HG03060 (cell line): ENCODE data around the gene PPP1R37.

Experiments used
- ATAC-seq: cut with Tn5 transposase; IDR thresholded peaks from one replicate; pipeline ENCODE4 v1.9.1; 2021; ENCODE audit warnings: low read depth, moderate number of reproducible peaks; ENCODE audit not compliant: unreplicated experiment

PPP1R37 gene

GRCh38 chr19:45070861-45071544 is 22.0 kb upstream of the PPP1R37 start:
- no peak for ATAC-seq

- no peak for ATAC-seq
Observed at GRCh38 chr19:45071545-45071938, 21.4 kb upstream of the PPP1R37 start.

DNA sequence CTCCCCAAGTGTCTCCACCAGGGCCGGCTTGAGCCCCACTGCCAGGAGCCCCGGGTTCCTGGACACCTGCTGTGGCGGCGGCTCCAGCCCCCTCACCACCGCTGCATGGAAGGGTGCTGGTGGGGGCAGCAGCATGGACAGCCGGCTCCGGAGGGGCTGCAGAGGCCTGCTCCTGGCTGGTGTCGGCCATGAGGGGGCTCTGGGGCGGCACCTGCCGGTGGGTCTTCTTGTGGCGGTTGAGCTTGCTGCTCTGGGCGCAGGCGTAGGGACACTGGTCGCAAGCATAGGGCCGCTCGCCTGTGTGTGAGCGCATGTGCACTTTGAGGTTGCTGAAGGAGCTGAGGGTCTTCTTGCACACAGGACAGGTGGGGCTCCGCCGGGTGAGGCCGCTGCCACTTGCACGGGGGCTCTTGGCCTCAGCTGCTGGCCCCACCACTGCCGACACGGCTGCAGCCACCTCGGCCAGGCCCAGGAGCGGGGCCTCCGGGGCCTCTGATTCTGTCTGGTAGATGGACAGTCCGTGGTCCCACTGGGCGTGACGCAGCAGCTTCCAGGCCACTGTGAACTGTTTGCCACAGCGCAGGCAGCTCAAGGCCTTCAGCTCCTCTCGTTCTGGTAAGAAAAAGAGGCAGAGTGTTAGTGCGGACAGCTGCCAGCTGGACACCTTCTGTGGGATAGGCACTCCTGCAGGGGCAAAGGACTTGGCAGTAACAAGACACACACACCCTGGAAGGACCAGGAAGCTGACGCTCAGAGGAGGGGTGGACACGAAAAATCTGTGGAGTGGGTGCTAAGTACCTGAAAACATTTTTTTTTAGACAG is 20.8 kb upstream of the PPP1R37 start:
- no peak for ATAC-seq

- no peak for ATAC-seq
Observed at GRCh38 chr19:45074744-45075300, 18.2 kb upstream of the PPP1R37 start.

DNA sequence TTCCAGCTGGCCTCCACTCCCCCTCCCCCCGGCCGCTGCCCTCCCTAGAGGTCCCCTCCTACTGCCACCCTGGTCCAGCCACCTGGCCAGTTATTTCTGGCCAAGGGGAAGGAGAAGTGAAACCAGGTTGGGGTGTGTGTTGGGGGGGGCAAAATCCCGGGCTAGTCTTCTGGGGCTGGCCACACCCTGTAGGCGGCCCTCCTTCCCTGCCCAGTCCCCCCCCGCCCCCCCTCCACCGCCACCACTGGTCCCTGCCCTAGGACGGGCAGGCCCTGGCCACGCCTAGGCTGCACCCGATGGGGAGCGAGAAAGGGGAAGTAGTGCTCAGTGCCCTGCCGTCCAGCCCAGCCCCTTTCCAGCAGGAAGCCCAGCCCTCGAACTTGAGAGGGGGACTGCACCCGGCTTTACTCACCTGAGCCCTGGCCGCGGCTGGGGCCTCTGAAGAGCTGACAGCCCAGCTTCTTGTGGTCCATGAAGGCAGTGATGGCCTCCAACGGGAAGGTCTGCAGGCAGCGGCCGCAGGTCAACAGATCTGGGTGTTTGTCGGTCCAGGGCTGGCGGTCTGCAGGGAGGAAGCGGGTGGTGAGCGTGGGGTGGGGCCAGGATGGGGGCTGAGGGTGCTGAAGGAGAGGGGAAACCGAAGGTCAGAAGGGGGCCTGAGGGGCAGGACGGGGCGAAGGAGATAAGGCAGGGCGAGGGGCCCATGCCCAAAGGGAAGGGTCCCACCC is 17.5 kb upstream of the PPP1R37 start:
- peak; percentile 39 for ATAC-seq

DNA sequence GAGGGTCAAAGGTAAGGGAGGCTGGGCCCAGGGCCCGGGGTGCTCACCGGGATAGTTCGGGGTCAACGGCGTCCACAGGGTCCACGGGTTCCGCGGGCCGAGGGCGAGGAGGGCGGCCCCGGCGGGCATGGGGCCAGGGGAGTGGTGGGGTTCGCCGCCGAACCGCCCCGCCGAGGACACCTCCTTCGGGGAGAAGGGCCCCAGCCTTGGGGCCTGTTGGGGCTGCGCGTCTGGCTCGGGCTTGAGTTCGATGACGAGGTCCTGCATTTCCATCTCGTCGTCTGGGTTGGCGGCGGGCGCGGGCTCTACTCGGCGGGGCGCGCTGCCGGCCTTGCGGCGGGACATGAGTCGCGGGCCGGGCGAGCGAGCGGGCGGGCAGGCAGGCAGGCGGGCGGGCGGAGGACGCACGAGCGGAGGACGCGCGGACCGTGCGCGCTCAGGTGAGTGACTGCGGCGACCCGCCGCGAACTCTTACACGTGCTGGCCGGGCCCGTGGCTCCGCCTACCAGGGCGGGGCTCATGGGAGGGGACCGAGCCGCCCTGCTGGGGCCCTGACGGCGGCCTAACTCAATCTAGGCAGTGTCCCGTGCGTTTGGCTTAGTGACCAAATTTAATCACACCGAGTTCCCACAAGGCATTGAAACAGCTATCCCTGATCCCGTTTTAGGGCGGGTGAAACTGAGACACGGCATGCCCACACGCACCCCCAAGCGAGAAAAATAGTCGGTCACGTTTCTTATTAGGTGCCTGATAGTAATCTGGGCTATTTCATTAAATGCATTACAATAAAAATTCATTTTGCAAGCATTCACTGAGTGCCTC is 16.7 kb upstream of the PPP1R37 start, which contains the start of gene ZNF296:
Gene ZNF296, minus strand, starts transcription at position 450 of the 822 bp plus-strand sequence. Its CDS starts 105 bp downstream, at position 345.
- ATAC-seq = no peak

- no peak for ATAC-seq
Observed at GRCh38 chr19:45076851-45077730, 15.9 kb upstream of the PPP1R37 start.

DNA sequence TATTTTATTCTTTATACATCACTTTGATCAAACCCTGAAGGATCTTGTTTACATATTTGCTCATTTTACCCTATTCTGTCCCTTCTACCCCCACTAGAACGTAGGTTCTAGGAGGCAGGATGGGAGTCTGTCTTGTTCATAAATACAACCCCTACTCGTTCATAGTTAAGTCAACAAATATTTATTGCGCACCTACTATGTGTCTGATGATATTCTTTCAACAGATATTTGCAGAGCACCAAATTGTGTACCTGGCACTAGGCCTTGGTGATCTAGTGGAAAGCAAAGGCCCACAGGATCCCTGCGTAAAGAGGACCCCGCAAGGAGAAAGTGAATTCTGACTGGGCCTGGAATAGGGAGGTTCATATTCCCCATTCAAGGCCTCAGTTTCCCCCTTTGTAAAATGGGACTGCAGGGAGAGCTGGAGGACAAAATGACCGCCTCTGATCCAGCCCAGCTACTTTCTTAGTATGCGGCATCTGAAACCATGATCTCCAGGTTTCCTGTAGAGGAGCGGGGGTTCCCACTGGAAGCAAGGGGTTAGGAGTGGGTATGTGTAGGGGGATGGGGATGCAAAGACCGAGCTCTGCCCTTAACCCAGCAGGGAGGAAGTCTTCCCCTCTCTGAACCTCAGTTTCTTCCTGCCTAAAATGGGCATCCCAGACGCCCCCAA is 14.5 kb upstream of the PPP1R37 start:
- no peak for ATAC-seq

DNA sequence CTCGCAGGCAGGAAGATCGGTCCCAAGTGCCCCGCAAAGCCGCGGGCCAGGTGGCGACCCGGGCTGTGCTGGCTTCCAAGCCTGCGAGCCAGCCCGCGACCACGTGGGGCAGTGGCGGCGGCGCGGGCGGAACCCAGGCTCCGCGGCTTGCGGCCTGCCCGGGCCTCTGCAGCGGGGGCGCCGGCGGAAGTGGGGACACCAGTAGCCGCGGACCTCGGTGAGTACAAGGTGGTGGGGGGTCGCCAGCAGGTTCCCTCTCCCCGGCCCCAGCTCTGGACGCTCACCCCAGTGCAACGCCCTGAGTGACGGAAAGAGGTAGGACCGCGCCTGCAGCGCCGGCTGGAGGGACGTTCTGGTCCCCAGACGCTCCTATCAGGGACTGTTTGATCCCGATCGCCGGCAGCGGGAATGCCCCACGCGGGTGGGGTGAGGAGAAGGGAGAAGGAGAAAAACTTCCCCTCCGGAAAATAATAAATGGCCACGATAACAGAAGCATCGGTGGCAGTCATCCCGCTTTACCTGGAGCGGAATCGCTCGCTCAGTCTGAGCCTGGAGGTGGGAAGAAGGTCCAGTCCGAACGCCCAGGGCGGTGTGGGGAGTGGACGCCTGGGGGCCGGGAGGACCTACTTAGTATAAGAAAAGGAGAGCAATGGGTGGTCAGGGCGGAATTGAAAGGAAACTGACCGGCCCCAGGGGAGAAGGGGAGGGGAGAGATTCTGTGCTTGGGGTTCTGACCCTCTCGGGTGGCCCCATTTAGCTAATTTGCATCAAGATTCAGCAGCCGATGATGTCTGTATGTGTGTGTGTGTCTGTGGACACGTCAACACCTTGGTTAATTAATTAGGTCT is 13.7 kb upstream of the PPP1R37 start, which contains the start of gene GEMIN7:
Gene GEMIN7, plus strand, starts transcription at position 198 of the 848 bp plus-strand sequence. CDS start 10,855 bp downstream, outside the sequence.
- ATAC-seq = no peak

GRCh38 chr19:45079911-45080370 is 13.0 kb upstream of the PPP1R37 start:
- no peak for ATAC-seq

DNA sequence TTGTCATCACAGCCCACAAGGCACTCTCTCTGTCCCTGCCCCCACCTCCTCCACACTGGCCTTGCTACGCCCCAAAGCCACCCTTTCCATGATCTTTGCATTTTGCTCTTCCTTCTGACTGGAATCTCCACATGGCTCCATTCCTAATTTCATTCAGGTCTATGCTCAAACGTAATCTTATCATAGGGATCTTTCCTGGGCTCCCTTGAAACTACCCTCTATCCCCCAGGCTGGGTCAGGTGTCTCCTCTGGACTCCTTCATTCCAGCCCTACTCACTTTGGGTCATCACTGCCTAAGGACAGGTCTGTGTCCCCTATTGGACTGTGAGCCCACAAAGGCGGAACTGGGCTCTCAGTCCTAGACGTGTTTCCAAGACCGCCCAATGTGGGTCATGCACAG is 10.8 kb upstream of the PPP1R37 start:
- ATAC-seq = no peak

DNA sequence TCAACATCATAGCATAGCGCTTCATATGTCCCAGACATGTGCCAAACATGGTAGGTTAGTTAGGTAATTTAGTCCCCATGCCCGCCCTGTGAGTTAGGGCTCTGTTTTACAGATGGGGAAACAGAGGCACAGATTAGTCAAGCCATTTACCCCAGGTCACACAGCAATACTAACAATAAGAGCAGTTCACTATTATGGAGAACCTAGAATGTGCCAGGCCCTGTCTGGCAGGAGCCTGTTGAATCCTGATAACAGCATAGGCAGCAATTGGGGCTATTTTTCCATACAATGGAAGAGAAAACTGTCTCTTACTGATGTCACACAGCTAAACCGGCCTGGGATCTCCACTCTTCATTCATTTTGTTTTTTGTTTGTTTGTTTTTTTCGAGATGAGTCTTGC is 6.5 kb upstream of the PPP1R37 start:
- no peak for ATAC-seq

GRCh38 chr19:45087531-45087930 is 5.4 kb upstream of the PPP1R37 start:
- no peak for ATAC-seq

- no peak for ATAC-seq
Observed at GRCh38 chr19:45090034-45090433, 2.9 kb upstream of the PPP1R37 start.

DNA sequence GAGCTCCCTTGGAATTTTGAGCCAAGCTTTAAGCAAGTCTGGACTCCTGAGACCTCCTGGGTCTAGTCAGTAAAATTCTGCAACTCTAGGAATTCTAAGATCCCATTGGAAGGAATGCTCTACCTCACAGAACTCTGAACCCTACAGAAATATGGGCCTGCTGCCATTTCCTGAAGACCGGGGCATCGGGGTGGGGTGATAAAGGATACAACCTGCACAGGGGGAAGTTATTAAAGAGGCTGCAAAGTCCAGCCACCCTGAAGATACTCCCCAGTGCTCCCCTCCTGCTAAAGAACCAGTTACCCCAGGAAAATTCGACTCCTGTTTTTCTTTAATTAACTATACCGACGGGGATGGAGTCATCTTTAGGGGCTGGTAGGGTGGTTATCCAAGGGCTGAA is 2.4 kb upstream of the PPP1R37 start:
- ATAC-seq = no peak

- ATAC-seq = peak; percentile 52
Observed at GRCh38 chr19:45091031-45091923, 1.7 kb upstream of the PPP1R37 start.
